ENCODE data around the gene PLCB1. TPM values are rescaled to one million over a fixed set of nuclear protein-coding genes. Genes with fewer than 3 reads are reported as not detected.

Gene PLCB1
- total RNA-seq, 1 donor: 13.4 TPM

DNA sequence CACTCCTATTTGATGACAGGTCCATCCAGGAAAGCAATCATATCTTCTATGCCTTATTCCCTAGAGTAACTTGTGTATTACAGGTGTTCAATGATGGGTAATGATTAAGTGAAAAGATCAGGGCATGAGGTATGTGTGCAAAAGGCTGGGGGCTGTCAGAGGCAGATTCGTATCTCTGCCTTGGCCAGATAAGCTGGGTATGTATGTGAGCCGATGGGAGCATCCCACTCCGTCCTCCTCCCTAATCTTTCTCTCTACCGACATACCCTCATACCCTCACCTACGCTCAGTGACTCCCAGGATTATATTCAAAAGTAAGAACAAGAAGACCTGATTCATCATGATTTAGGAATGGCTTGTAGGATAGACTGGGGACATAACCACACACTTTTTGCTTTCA lies 238.7 kb downstream of the PLCB1 start:
- DNase-seq (ENCODE audit: insufficient read length, low spot score, missing footprints): no peak
- Histone ChIP-seq H3K4me2 (ENCODE audit: insufficient read depth, low read length) (no peak overlapping the region), H3K9me3 (ENCODE audit: low read depth, low read length) (no peaks in the 10 kb centered on the region), H3K4me3 (ENCODE audit: insufficient read depth, low read length) (no peak overlapping the region), H3K27ac (ENCODE audit: low read depth, low read length) (no peak overlapping the region), H3K27me3 (ENCODE audit: insufficient read depth, low read length) (no peaks in the 10 kb centered on the region), H3K4me1 (ENCODE audit: insufficient read depth, low read length) (no peaks in the 10 kb centered on the region), H3K79me2 (ENCODE audit: insufficient read depth, low read length) (no peaks in the 10 kb centered on the region), H4K20me1 (ENCODE audit: insufficient read depth, low read length) (no peaks in the 10 kb centered on the region), H3K36me3 (ENCODE audit: insufficient read depth, low read length) (no peaks in the 10 kb centered on the region), H2AFZ (ENCODE audit: low read length) (no peak overlapping the region)
- TF ChIP-seq CTCF (IDR thresholded peaks at IDR 0.05; ENCODE audit: extremely low read depth, low read depth, low read length): no peak

DNA sequence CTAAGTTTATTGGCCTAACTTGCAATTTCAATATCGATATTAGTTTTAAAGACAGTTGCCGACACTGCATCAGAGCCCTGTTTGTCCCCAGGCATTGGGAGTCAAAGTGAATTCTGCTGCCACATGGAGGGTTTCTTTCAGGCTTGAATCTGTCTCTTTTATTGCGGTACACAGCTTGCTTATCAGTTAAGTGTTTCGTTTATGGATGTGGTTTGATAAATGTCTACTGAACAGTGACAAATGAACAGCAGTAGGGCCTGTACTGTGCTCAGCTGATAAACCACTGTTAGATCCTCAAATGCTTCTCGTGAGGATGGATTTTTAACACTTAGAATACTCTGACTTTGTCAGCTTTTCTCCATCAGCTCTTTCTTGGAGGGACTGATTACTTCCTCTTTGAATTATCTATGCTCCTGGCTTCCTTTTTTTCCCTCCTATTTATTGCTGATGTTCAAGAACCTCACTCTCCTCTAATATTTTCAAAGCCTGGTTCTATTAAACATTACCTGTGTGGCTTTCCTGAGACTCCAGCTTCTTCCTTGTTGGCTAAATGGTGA lies 240.8 kb downstream of the PLCB1 start:
- peak; percentile 17 for DNase-seq (ENCODE audit: insufficient read length, low spot score, missing footprints)
- Histone ChIP-seq H3K79me2 (ENCODE audit: insufficient read depth, low read length) (no peaks in the 10 kb centered on the region), H4K20me1 (ENCODE audit: insufficient read depth, low read length) (no peaks in the 10 kb centered on the region), H3K4me1 (ENCODE audit: insufficient read depth, low read length) (no peaks in the 10 kb centered on the region), H2AFZ (ENCODE audit: low read length) (no peak overlapping the region), H3K27me3 (ENCODE audit: insufficient read depth, low read length) (no peaks in the 10 kb centered on the region), H3K27ac (ENCODE audit: low read depth, low read length) (no peak overlapping the region), H3K4me2 (ENCODE audit: insufficient read depth, low read length) (no peak overlapping the region), H3K9me3 (ENCODE audit: low read depth, low read length) (no peaks in the 10 kb centered on the region), H3K4me3 (ENCODE audit: insufficient read depth, low read length) (no peak overlapping the region), H3K36me3 (ENCODE audit: insufficient read depth, low read length) (no peaks in the 10 kb centered on the region)
- no peak for TF ChIP-seq CTCF (IDR thresholded peaks at IDR 0.05; ENCODE audit: extremely low read depth, low read depth, low read length)

- Histone ChIP-seq H3K36me3 (ENCODE audit: insufficient read depth, low read length) (no peaks in the 10 kb centered on the region), H3K27ac (ENCODE audit: low read depth, low read length) (no peak overlapping the region), H3K9me3 (ENCODE audit: low read depth, low read length) (no peaks in the 10 kb centered on the region), H2AFZ (ENCODE audit: low read length) (no peak overlapping the region), H4K20me1 (ENCODE audit: insufficient read depth, low read length) (no peaks in the 10 kb centered on the region), H3K4me1 (ENCODE audit: insufficient read depth, low read length) (no peaks in the 10 kb centered on the region), H3K27me3 (ENCODE audit: insufficient read depth, low read length) (no peaks in the 10 kb centered on the region), H3K4me3 (ENCODE audit: insufficient read depth, low read length) (no peak overlapping the region), H3K4me2 (ENCODE audit: insufficient read depth, low read length) (no peak overlapping the region), H3K79me2 (ENCODE audit: insufficient read depth, low read length) (no peaks in the 10 kb centered on the region)
- no peak for DNase-seq (ENCODE audit: insufficient read length, low spot score, missing footprints)
- TF ChIP-seq CTCF (IDR thresholded peaks at IDR 0.05; ENCODE audit: extremely low read depth, low read depth, low read length): no peak
Observed at GRCh38 chr20:8373579-8373978, 241.5 kb downstream of the PLCB1 start.

DNA sequence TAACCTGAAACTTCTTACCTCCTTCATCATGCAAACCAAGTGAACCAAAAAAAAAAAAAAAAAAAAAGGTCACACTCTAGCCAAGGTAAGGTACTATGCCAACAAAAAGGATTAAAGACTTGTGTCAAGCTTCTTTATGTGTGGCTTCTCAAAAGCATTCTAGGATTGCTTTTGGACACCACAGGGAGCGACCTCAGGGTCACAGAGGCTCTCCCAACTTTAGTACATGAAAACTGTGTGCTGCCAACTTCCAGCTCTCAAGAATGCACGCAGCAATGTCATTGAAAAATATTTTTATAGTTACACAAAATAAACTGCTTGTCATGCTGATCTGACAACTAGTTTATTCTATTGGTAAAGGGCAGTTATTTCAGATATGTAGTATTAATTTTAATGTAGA lies 243.8 kb downstream of the PLCB1 start:
- no peak for DNase-seq (ENCODE audit: insufficient read length, low spot score, missing footprints)

More for the DNA sequence above, 243.8 kb downstream of the PLCB1 start:
- Histone ChIP-seq H3K27ac (ENCODE audit: low read depth, low read length) (no peak overlapping the region), H3K4me1 (ENCODE audit: insufficient read depth, low read length) (no peaks in the 10 kb centered on the region), H3K27me3 (ENCODE audit: insufficient read depth, low read length) (no peaks in the 10 kb centered on the region), H3K36me3 (ENCODE audit: insufficient read depth, low read length) (no peaks in the 10 kb centered on the region), H3K9me3 (ENCODE audit: low read depth, low read length) (no peaks in the 10 kb centered on the region), H4K20me1 (ENCODE audit: insufficient read depth, low read length) (no peaks in the 10 kb centered on the region), H3K4me2 (ENCODE audit: insufficient read depth, low read length) (no peak overlapping the region), H3K4me3 (ENCODE audit: insufficient read depth, low read length) (no peak overlapping the region), H2AFZ (ENCODE audit: low read length) (no peak overlapping the region), H3K79me2 (ENCODE audit: insufficient read depth, low read length) (no peaks in the 10 kb centered on the region)
- TF ChIP-seq CTCF (IDR thresholded peaks at IDR 0.05; ENCODE audit: extremely low read depth, low read depth, low read length): no peak
